PFSK-1 (cell line): ENCODE data around the gene MX2.

ENCODE experiments used
- POLR2AphosphoS5 ChIP-seq: IDR thresholded peaks from 2 replicates; pipeline ENCODE4 v1.6.1; 2012; ENCODE audit warnings: low read depth, mild to moderate bottlenecking, control low read depth, low read length, moderate library complexity
- SIN3A ChIP-seq: IDR thresholded peaks from 2 replicates; pipeline ENCODE4 v1.6.1; 2012; ENCODE audit warnings: mild to moderate bottlenecking, low read length, moderate library complexity, borderline replicate concordance; ENCODE audit not compliant: insufficient read depth
- TAF1 ChIP-seq: IDR thresholded peaks from 2 replicates; pipeline ENCODE4 v1.6.1; 2012; ENCODE audit warnings: low read length, control low read depth, borderline replicate concordance; ENCODE audit not compliant: insufficient read depth
- TF ChIP-seq, protein P1 (sequence below), 2 experiments: IDR thresholded peaks; 2 replicates each; pipeline versions ENCODE4 v1.6.1 to v1.8.0; 2011 to 2012; ENCODE audit warnings: low read depth in 2 of 2, low read length in 2 of 2, control low read depth in 1 of 2, inconsistent platforms in 1 of 2, mild to moderate bottlenecking in 1 of 2, moderate library complexity in 1 of 2; ENCODE audit not compliant: insufficient read depth in 1 of 2

DNA sequence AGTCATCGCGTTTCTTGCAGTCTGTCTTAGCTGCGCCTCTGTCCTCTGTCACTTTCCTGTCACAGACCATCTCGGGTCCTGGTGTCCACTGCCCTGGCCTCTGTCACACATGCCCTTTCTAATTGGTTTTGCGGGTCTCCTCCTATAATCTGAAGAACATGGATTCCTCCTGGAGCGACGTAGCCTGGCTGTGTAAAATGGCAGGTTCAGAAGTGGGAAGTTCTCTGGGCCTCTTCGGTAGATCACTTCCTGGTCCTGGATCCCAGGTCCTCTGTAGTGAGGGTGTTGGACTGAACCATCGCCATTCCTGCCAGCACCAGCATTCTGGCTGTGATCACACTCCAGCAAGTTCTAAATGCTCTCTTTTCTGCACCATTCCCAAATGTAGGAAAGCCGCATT lies 44.4 kb upstream of the MX2 start:
- TF ChIP-seq TAF1 (no peak), POLR2AphosphoS5 (no peak), SIN3A (no peak)
- TF ChIP-seq, protein P1, sequence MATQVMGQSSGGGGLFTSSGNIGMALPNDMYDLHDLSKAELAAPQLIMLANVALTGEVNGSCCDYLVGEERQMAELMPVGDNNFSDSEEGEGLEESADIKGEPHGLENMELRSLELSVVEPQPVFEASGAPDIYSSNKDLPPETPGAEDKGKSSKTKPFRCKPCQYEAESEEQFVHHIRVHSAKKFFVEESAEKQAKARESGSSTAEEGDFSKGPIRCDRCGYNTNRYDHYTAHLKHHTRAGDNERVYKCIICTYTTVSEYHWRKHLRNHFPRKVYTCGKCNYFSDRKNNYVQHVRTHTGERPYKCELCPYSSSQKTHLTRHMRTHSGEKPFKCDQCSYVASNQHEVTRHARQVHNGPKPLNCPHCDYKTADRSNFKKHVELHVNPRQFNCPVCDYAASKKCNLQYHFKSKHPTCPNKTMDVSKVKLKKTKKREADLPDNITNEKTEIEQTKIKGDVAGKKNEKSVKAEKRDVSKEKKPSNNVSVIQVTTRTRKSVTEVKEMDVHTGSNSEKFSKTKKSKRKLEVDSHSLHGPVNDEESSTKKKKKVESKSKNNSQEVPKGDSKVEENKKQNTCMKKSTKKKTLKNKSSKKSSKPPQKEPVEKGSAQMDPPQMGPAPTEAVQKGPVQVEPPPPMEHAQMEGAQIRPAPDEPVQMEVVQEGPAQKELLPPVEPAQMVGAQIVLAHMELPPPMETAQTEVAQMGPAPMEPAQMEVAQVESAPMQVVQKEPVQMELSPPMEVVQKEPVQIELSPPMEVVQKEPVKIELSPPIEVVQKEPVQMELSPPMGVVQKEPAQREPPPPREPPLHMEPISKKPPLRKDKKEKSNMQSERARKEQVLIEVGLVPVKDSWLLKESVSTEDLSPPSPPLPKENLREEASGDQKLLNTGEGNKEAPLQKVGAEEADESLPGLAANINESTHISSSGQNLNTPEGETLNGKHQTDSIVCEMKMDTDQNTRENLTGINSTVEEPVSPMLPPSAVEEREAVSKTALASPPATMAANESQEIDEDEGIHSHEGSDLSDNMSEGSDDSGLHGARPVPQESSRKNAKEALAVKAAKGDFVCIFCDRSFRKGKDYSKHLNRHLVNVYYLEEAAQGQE (IDR thresholded peaks at IDR 0.05; ENCODE audit: insufficient read depth in 1 of 2, low read depth in 2 of 2, low read length in 2 of 2) = no peak
